GM18909 (cell line): ENCODE results near the gene DCAF8L1.
"Not testable (repeated sequence)": the region's sequence is repeated elsewhere in the genome, so short reads cannot be mapped to it uniquely, and the experiment has no call there.

Experiments
- ATAC-seq: cut with Tn5 transposase; IDR thresholded peaks from one replicate; pipeline ENCODE4 v1.9.1; 2021; ENCODE audit warnings: mild to moderate bottlenecking; ENCODE audit not compliant: unreplicated experiment, poor library complexity

DCAF8L1 gene

GRCh38 chrX:27981349-27981748 is at the start of gene DCAF8L1:
Gene DCAF8L1 (minus strand): TSS chrX:27981449. CDS start chrX:27981334, 115 bp downstream.
- no peak for ATAC-seq

GRCh38 chrX:28022371-28022770 is 41.1 kb upstream of the DCAF8L1 start:
- ATAC-seq, result no peak

- ATAC-seq, result no peak
These were observed 35.6 kb upstream of the DCAF8L1 start for GRCh38 chrX:28016823-28017222.

- no peak for ATAC-seq
These were observed 34.7 kb upstream of the DCAF8L1 start for GRCh38 chrX:28015993-28016392.

GRCh38 chrX:28010875-28011274 is 29.6 kb upstream of the DCAF8L1 start:
- no peak for ATAC-seq

GRCh38 chrX:27998666-27999065 is 17.4 kb upstream of the DCAF8L1 start:
- no peak for ATAC-seq

- ATAC-seq, result no peak
These were observed 16.4 kb upstream of the DCAF8L1 start for GRCh38 chrX:27997622-27998021.

GRCh38 chrX:27996132-27996531 is 14.9 kb upstream of the DCAF8L1 start:
- ATAC-seq, result no peak

GRCh38 chrX:27995611-27996010 is 14.4 kb upstream of the DCAF8L1 start:
- no peak for ATAC-seq

- ATAC-seq, result no peak
These were observed 6.8 kb upstream of the DCAF8L1 start for GRCh38 chrX:27987862-27988646.

- ATAC-seq, result not testable (repeated sequence)
These were observed 4.3 kb downstream of the DCAF8L1 start for GRCh38 chrX:27976934-27977333.

GRCh38 chrX:27976284-27976683 is 5.0 kb downstream of the DCAF8L1 start:
- ATAC-seq, result no peak

- no peak for ATAC-seq
These were observed 12.4 kb downstream of the DCAF8L1 start for GRCh38 chrX:27968878-27969277.

GRCh38 chrX:27968352-27968751 is 12.9 kb downstream of the DCAF8L1 start:
- ATAC-seq, result no peak

GRCh38 chrX:27966955-27967354 is 14.3 kb downstream of the DCAF8L1 start:
- no peak for ATAC-seq

GRCh38 chrX:27966492-27966891 is 14.8 kb downstream of the DCAF8L1 start:
- no peak for ATAC-seq

- not testable (repeated sequence) for ATAC-seq
These were observed 15.9 kb downstream of the DCAF8L1 start for GRCh38 chrX:27965348-27965747.

- no peak for ATAC-seq
These were observed 16.8 kb downstream of the DCAF8L1 start for GRCh38 chrX:27964432-27964831.

GRCh38 chrX:27960410-27960809 is 20.8 kb downstream of the DCAF8L1 start:
- ATAC-seq, result not testable (repeated sequence)

- ATAC-seq, result no peak
These were observed 28.1 kb downstream of the DCAF8L1 start for GRCh38 chrX:27953171-27953570.

GRCh38 chrX:27933361-27933760 is 47.9 kb downstream of the DCAF8L1 start:
- no peak for ATAC-seq
